Memory B cell (primary cell): ENCODE data around the gene ZSCAN5A.
"Not testable (repeated sequence)": the region's sequence is repeated elsewhere in the genome, so short reads cannot be mapped to it uniquely, and the experiment has no call there.

Experiments used
- ATAC-seq: fragments of 150-1000 bp; cut with Tn5 transposase; 2 replicates; pipeline ENCODE4 v1.10.0; 2021; ENCODE audit warnings: low read depth, mild to moderate bottlenecking, moderate library complexity
- DNase-seq, 2 donors: peaks; one replicate each; pipeline ENCODE4 v3.0.0; 2022; ENCODE audit warnings: low spot score in 2 of 2
- H3K27ac Mint-ChIP-seq: one replicate; pipeline ENCODE4 v1.8.0; 2022; ENCODE audit warnings: mild to moderate bottlenecking, moderate library complexity, mixed read lengths
- H3K27me3 Mint-ChIP-seq: one replicate; pipeline ENCODE4 v1.8.0; 2022; ENCODE audit warnings: mixed read lengths
- H3K36me3 Mint-ChIP-seq: one replicate; pipeline ENCODE4 v1.8.0; 2022; ENCODE audit warnings: mild to moderate bottlenecking, mixed read lengths
- H3K4me1 Mint-ChIP-seq: one replicate; pipeline ENCODE4 v1.8.0; 2022; ENCODE audit warnings: mixed read lengths
- H3K4me3 Mint-ChIP-seq: one replicate; pipeline ENCODE4 v1.8.0; 2022; ENCODE audit warnings: mild to moderate bottlenecking, moderate library complexity, mixed read lengths
- H3K9me3 Mint-ChIP-seq: one replicate; pipeline ENCODE4 v1.8.0; 2022; ENCODE audit warnings: mixed read lengths

Gene ZSCAN5A, protein sequence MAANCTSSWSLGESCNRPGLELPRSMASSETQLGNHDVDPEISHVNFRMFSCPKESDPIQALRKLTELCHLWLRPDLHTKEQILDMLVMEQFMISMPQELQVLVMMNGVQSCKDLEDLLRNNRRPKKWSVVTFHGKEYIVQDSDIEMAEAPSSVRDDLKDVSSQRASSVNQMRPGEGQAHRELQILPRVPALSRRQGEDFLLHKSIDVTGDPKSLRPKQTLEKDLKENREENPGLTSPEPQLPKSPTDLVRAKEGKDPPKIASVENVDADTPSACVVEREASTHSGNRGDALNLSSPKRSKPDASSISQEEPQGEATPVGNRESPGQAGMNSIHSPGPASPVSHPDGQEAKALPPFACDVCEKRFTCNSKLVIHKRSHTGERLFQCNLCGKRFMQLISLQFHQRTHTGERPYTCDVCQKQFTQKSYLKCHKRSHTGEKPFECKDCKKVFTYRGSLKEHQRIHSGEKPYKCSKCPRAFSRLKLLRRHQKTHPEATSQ

DNA sequence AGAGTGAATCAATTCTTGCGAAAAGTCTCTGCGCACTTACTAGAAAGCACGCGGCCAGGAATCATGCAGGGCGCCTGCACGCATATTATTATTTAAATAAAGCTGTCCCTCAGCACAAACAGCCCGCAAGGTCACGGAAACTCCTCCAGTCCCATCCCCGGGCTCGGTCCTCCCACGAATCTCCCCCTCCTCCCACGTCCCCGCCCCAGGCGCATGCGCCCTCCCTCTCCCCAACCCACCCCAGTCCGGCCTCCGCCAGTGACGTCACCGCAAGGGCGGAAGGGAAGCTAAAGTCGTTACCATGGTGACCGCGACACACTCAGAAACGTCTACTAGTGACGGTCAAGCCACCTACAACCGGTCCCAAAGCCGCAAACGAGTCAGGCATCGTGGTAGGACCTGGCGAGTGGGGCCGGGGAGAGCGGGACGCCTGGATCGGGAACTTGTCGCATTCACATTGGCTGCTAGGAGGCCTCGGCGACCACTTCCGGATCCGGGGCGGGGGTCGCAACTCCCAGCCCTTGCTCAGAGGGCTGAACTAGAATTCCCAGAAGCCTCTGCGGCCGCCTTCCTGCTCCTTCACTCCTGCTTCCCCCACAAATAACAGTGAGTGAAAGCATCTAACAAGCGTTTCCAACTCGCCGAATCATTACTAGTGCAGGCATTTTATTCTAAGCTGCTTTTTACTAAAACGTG is at the start of gene ZSCAN5A:
Gene ZSCAN5A (minus strand): TSS at position 459 of the 696 bp plus-strand sequence. CDS start 89,793 bp downstream, outside the sequence.
- no peaks in the 10 kb centered on the region for H3K9me3 Mint-ChIP-seq
- peak within 1 kb of the TSS; percentile 100 for H3K27ac Mint-ChIP-seq
- H3K27me3 Mint-ChIP-seq: no peaks in the 10 kb centered on the region
- ATAC-seq: peak; percentile 78
- peaks cover 6% of the 10 kb centered on the region for H3K36me3 Mint-ChIP-seq
- DNase-seq: peak; percentile 96 to 99
- peaks cover 11% of the 10 kb centered on the region for H3K4me1 Mint-ChIP-seq
- peak within 1 kb of the TSS; percentile 97 for H3K4me3 Mint-ChIP-seq

DNA sequence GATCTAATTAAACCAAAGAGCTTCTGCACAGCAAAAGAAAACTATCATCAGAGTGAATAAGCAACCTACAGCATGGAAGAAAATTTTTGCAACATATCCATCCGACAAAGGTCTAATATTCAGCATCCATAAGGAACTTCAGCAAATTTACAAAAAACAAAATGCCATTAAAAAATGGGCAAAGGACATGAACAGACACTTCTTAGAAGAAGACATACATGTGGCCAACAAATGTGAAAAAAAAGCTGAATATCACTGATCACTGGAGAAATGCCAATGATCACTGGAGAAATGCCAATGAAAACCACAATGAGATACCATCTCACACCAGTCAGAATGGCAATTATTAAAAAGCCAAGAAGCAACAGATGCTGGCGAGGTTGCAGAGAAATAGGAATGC is 46.2 kb upstream of the ZSCAN5A start:
- DNase-seq (no peak), ATAC-seq (no peak)
- no peaks in the 10 kb centered on the region for H3K27me3 Mint-ChIP-seq
- H3K4me3 Mint-ChIP-seq: no peak overlapping the region
- peaks cover 37% of the 10 kb centered on the region for H3K9me3 Mint-ChIP-seq
- no peak overlapping the region for H3K27ac Mint-ChIP-seq
- no peaks in the 10 kb centered on the region for H3K4me1 Mint-ChIP-seq
- H3K36me3 Mint-ChIP-seq: peaks cover 36% of the 10 kb centered on the region

DNA sequence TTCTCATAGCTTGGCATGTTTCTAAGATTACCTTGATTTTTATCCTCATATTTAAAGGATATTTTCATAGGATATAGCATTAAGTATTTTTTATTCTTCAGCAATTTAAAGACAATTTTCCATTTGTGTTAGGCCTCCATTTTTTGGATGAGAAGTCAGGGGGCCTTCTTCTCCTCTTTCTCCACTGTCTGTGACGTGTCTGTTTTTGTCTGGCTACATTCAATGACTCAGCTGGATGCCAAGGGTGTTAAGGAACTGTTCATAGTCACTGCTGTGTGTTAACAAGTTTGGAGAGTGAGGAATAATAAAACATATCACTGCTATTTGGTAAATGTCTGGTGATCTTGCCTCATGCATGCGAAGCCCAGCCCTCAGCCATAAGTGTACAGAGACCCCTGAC is 42.3 kb upstream of the ZSCAN5A start:
- Mint-ChIP-seq H3K9me3 (peaks cover 24% of the 10 kb centered on the region), H3K27ac (no peak overlapping the region)

DNA sequence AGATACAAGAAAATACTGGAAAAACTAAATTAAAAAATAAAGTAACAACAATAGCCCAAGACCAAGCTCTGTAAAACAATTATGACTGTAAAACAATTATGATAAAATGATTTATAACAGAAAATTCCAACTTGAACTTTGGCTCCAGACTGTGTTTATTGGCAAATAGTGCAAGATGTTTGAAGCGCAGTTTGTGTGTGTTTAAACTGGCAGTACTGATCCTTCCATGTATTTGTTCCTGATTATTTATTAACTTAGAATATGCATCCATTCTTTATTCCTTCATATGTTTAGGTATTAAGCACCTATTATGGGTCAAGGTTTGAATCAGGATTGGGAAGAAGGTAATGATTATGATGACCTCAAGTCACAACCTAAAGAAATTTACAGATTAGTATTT is 40.9 kb upstream of the ZSCAN5A start:
- ATAC-seq (no peak), DNase-seq (no peak)
- Mint-ChIP-seq H3K9me3 (peaks cover 19% of the 10 kb centered on the region), H3K27ac (no peak overlapping the region), H3K27me3 (no peaks in the 10 kb centered on the region), H3K4me3 (no peak overlapping the region), H3K4me1 (no peaks in the 10 kb centered on the region), H3K36me3 (peaks cover 22% of the 10 kb centered on the region)

More for the DNA sequence above, 42.3 kb upstream of the ZSCAN5A start:
- peaks cover 31% of the 10 kb centered on the region for H3K36me3 Mint-ChIP-seq
- H3K4me3 Mint-ChIP-seq: no peak overlapping the region
- H3K27me3 Mint-ChIP-seq: no peaks in the 10 kb centered on the region
- H3K4me1 Mint-ChIP-seq: no peaks in the 10 kb centered on the region
- ATAC-seq (no peak), DNase-seq (no peak)

DNA sequence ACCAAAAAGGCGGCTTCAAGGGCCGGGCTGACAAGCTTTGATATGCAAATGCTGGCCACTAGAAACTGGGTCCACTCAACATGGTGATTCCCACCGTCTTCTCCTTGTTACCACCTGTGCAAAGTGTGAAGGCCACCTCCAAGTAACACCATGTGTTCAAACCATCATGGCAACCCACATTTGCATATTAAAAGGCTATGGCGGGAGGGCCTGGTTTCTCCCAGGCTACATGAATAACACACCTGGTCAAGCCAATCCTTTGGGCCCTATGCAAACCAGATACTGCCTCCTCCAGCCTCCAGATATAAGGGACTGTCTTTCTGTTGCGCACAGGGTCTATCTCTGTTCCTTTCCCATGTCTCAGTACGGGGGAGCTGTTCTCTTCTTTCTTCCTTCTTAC is 36.6 kb upstream of the ZSCAN5A start:
- Mint-ChIP-seq H3K4me3 (no peak overlapping the region), H3K4me1 (peaks cover 2% of the 10 kb centered on the region), H3K27ac (no peak overlapping the region), H3K27me3 (no peaks in the 10 kb centered on the region), H3K9me3 (no peaks in the 10 kb centered on the region), H3K36me3 (no peaks in the 10 kb centered on the region)
- no peak for DNase-seq
- ATAC-seq: no peak

DNA sequence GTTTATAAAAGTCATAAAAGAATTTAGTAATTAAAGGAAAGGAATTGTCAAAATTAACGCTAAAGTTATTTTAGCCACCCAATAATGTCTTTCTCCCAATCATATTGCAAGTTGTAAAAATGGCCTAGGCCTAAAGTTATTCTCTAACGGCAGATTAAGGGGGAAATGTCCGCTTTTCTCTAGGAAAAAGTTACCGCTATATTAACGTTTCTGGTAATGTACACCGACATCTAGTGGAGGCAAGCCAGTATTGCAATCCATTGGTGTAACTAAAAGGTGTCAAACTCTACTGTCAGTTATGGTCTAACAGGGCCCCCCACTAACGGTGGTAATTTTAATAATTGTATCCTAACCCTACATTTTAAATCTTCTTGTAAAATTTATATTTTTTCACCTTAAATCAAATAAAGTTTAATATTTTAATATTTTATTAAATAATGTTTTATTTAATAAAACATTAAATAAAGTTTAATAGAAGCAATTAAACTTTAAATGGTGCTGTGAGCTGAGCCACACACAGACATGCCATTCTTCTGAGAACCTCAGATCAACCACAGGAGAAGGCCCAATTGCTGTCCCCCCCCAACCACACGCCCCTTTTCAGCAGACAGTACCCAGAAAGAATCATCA is 35.9 kb upstream of the ZSCAN5A start:
- no peaks in the 10 kb centered on the region for H3K36me3 Mint-ChIP-seq
- no peaks in the 10 kb centered on the region for H3K9me3 Mint-ChIP-seq
- peak; percentile 58 for ATAC-seq
- peak; percentile 27 to 51 for DNase-seq
- peaks cover 2% of the 10 kb centered on the region for H3K4me1 Mint-ChIP-seq
- no peak overlapping the region for H3K4me3 Mint-ChIP-seq
- no peaks in the 10 kb centered on the region for H3K27me3 Mint-ChIP-seq
- peak overlapping the region; percentile 48 for H3K27ac Mint-ChIP-seq

DNA sequence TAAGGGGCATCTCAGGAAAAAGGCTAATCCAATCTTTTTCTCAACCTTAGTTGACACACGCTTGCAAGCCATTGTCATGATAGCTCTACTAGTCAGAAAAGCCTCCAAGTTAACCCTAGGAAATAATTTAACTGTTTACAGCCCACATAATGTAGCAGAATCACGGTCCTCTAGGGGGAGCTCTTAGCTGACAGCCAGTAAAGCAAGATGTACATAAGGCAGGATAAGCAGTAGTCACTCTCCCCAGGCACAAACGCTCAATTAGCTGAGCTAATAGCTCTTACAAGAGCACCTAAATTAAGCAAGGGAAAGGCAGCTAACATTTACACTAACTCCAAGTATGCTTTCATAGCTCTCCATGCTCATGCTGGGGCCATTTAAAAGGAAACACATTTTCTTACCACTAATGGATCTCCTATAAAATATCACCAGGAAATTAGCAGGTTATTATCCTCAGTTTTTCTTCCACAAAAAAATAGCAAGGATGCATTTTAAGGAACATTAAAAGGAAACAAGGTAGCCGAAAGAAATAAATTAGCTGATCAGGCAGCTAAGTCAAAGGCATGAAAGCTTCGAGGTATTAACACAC is 33.7 kb upstream of the ZSCAN5A start:
- no peaks in the 10 kb centered on the region for H3K9me3 Mint-ChIP-seq

DNA sequence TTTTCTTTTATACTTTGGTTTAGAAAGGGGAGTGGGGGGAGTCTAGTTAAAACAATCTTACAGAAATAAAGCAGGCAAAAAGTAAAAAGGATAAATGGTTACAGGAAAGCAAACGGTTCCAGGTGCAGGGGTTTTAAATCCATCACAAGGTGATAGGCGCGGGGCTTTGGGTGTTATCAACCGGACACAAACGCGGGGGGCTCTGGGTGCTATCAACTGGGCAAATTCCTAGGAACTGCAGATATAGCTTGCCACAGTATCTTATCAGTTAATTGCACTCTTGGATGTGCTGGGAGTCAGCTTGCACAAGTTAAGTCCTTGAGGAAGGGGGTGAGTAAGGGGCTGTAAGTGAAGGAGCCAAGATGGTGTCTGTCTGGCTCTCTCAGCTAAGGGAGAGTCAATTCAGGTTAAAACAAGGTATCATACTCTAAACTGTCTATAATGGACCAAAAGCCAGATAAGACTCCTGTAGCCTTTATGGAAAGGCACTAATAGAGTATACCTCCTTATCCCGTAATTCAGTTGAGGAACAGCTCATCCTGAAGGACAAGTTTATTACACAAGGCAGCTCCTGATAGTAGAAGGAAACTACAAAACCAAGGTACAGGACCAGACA is 32.6 kb upstream of the ZSCAN5A start:
- Mint-ChIP-seq H3K27me3 (peaks cover 8% of the 10 kb centered on the region), H3K36me3 (peaks cover 2% of the 10 kb centered on the region), H3K4me3 (no peak overlapping the region), H3K4me1 (peaks cover 2% of the 10 kb centered on the region), H3K27ac (no peak overlapping the region), H3K9me3 (peaks cover 6% of the 10 kb centered on the region)
- DNase-seq (no peak), ATAC-seq (no peak)

More for the DNA sequence above, 33.7 kb upstream of the ZSCAN5A start:
- ATAC-seq (no peak), DNase-seq (no peak)
- H3K36me3 Mint-ChIP-seq: no peaks in the 10 kb centered on the region
- no peak overlapping the region for H3K4me3 Mint-ChIP-seq
- H3K4me1 Mint-ChIP-seq: peaks cover 2% of the 10 kb centered on the region
- no peak overlapping the region for H3K27ac Mint-ChIP-seq
- no peaks in the 10 kb centered on the region for H3K27me3 Mint-ChIP-seq

DNA sequence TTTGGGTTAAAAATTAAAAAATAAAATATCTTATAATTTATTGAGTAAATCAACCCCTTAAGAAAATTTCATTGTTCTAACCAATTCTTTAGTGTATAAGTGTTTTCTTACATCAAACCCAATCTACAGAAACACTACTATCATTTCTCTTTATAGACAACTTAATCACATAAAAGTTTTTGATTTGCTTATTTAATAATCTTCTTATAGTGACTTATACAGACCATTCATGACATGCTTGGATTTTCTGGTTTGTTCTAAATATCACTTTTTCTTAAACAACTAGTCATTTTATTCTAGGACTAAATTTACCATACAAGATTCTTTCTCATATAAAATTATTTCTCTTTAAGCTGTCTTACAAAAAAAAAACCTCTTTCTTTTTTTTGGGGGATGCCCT is 27.3 kb upstream of the ZSCAN5A start:
- DNase-seq: no peak
- no peak overlapping the region for H3K27ac Mint-ChIP-seq
- no peak for ATAC-seq
- no peak overlapping the region for H3K4me3 Mint-ChIP-seq
- peaks cover 12% of the 10 kb centered on the region for H3K27me3 Mint-ChIP-seq
- peaks cover 2% of the 10 kb centered on the region for H3K36me3 Mint-ChIP-seq
- peaks cover 11% of the 10 kb centered on the region for H3K9me3 Mint-ChIP-seq
- H3K4me1 Mint-ChIP-seq: no peaks in the 10 kb centered on the region

DNA sequence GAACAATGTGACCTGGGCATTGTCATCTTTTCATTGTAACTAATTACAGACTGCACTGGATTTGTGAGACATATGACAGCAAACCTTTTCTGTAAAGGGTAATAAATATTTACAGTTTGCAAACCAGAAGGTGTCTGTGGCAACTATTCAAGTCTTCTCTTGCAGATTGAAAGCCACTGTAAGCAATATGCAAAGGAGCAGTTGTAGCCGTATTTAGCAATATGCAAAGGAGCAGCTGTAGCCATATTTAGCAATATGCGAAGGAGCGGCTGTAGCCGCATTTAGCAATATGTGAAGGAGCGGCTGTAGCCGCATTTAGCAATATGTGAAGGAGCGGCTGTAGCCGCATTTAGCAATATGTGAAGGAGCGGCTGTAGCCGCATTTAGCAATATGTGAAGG is 24.4 kb upstream of the ZSCAN5A start:
- H3K27ac Mint-ChIP-seq, H3K4me3 Mint-ChIP-seq, ATAC-seq, H3K4me1 Mint-ChIP-seq, DNase-seq, H3K36me3 Mint-ChIP-seq: not testable (repeated sequence)
- Mint-ChIP-seq H3K9me3 (peaks cover 18% of the 10 kb centered on the region), H3K27me3 (peaks cover 12% of the 10 kb centered on the region)

DNA sequence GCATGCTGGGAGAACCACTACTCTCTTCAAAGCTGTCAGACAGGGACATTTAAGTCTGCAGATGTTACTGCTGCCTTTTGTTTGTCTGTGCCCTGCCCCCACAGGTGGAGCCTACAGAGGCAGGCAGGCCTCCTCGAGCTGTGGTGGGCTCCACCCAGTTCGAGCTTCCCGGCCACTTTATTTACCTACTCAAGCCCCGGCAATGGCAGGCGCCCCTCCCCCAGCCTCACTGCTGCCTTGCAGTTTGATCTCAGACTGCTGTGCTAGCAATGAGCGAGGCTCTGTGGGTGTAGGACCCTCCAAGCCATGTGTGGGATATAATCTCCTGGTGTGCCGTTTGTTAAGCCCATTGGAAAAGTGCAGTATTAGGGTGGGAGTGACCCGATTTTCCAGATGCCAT is 22.4 kb upstream of the ZSCAN5A start:
- DNase-seq, H3K27ac Mint-ChIP-seq, H3K27me3 Mint-ChIP-seq, H3K4me1 Mint-ChIP-seq, H3K4me3 Mint-ChIP-seq, ATAC-seq, H3K36me3 Mint-ChIP-seq: not testable (repeated sequence)
- peaks cover 14% of the 10 kb centered on the region for H3K9me3 Mint-ChIP-seq

DNA sequence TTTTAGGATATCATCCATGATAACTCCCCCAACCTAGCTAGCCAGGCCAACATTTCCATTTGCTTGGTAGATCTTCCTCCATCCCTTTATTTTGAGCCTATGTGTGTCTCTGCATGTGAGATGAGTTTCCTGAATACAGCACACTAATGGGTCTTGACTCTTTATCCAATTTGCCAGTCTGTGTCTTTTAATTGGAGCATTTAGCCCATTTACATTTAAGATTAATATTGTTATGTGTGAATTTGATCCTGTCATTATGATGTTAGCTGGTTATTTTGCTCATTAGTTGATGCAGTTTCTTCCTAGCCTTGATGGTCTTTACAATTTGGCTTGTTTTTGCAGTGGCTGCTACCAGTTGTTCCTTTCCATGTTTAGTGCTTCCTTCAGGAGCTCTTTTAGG is 20.7 kb upstream of the ZSCAN5A start:
- H3K9me3 Mint-ChIP-seq, H3K4me3 Mint-ChIP-seq, H3K27me3 Mint-ChIP-seq, H3K27ac Mint-ChIP-seq, H3K4me1 Mint-ChIP-seq, H3K36me3 Mint-ChIP-seq, ATAC-seq, DNase-seq: not testable (repeated sequence)

DNA sequence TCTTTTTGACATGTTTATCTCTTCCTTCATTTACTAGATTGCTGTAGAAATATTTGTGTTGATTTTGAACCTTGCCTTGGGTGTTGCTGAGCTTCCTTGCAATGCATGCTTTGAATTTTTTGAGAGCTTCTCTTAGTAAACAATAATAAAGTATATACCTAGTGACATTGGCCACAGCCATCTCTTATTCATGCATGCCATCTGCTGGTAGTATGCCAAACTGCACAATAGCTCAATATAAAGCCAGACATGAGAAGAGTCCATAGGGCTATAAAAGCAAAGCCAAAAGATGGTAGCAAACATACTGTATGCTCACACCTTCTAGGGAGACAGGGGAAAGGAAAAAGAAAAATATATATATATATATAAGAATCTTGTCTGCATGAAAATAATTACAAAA is 18.9 kb upstream of the ZSCAN5A start:
- no peaks in the 10 kb centered on the region for H3K4me1 Mint-ChIP-seq
- DNase-seq (peak; percentile 45 to 47), ATAC-seq (peak; percentile 65)
- no peaks in the 10 kb centered on the region for H3K36me3 Mint-ChIP-seq
- peaks cover 2% of the 10 kb centered on the region for H3K27me3 Mint-ChIP-seq
- H3K9me3 Mint-ChIP-seq: peaks cover 9% of the 10 kb centered on the region
- no peak overlapping the region for H3K27ac Mint-ChIP-seq
- H3K4me3 Mint-ChIP-seq: no peak overlapping the region
